HG03280 (cell line): ENCODE results near the gene NPC2.
"Not testable (repeated sequence)": the region's sequence is repeated elsewhere in the genome, so short reads cannot be mapped to it uniquely, and the experiment has no call there.

ENCODE experiments used
- ATAC-seq: cut with Tn5 transposase; IDR thresholded peaks from one replicate; pipeline ENCODE4 v1.9.1; 2021; ENCODE audit warnings: mild to moderate bottlenecking, moderate library complexity; ENCODE audit not compliant: unreplicated experiment

NPC2 gene

DNA sequence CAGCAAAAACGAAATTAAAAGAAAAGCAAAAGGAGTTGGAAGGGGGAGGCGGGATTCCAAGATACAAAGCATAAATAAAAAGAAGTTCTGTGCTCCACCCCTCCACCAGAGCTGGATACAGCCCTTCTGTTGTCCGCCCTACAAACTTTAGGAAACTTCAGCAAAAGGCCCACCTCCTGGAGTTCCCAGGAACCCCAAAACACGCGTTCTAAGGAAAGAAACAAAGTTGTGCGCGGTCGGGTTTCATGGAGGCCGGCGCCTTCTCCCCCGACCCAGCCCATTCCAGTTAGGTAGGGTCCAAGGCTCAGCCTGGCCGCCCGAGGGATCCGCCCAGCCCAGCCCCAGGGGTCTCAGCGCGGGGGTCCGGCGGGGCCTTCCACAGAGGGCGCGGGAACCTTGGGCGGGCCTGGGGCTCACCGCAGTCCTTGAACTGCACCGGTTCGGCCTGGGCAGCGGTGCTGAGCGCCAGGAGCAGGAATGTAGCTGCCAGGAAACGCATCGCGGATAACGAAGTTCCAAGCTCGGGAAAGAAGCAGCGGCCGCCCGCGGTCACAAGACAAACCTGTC is at the start of gene NPC2:
TSS of gene NPC2 (minus strand) at position 530 of the 567 bp plus-strand sequence. CDS start at position 499, 31 bp downstream.
- ATAC-seq, result peak; percentile 5

DNA sequence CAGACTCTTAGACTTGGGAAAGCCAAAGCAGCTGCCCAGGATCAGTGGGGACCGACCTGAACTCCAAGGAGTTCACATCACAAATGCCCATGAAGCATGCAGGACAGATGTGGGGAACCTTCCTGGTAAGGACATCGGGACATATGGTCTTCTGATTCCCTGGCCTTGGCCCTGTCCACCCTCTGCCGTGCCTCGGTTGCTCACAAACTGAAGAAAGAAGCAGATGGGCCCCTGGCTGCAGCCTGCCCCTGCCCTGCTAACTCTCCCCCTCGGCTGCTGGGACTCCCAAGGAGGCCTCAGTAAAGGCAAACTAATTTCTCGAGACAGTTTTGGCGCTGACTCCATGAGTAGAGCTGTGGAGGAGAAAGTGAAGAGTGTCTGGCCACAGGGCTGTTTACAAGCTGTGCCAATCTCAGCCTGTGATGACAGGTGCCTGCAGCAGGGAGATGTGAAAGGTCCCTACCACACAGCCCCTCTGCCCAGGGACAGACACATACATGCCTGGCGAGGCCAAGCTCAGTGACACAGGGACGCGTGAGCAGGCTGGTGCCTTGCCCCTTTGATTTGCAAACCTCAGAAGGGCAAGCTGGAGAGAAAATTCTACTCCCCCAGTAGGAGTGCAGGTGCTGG is 49.1 kb upstream of the NPC2 start:
- no peak for ATAC-seq

DNA sequence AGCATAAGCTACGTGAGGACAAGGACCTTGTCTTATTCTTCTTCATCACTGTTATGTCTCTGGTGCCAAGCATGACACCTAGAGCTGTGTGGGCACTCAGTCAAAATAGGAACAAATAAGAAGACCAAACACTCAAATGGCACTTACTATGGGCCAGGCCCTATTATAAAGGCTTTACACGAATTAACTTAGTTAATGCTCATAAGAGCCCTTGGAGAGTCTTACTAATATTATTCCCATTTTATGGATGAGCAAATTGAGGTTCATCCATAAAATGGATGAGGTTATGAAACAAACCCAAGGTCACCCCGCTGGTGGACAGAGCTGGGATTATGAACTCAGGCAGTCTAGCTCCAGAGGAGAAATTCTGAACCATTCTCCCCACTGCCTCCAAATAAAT is 48.1 kb upstream of the NPC2 start:
- no peak for ATAC-seq

DNA sequence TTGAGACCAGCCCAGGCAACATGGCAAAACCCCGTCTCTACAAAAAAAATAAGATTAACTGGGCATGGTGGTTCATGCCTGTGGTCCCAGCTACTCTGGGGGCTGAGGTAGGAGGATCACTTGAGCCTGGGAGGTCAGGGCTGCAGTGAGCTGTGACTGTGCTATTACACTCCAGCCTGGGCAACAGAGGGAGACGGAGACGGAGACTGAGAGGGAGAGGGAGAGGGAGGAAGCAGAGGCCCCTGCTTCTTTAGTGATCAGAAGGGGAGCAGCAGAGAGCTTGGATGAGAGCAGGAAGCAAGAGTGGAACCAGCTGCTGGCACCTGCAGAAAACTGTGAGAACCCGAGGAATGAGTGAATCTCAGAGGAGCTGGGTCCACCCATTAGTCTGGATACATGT is 46.4 kb upstream of the NPC2 start:
- ATAC-seq, result no peak

DNA sequence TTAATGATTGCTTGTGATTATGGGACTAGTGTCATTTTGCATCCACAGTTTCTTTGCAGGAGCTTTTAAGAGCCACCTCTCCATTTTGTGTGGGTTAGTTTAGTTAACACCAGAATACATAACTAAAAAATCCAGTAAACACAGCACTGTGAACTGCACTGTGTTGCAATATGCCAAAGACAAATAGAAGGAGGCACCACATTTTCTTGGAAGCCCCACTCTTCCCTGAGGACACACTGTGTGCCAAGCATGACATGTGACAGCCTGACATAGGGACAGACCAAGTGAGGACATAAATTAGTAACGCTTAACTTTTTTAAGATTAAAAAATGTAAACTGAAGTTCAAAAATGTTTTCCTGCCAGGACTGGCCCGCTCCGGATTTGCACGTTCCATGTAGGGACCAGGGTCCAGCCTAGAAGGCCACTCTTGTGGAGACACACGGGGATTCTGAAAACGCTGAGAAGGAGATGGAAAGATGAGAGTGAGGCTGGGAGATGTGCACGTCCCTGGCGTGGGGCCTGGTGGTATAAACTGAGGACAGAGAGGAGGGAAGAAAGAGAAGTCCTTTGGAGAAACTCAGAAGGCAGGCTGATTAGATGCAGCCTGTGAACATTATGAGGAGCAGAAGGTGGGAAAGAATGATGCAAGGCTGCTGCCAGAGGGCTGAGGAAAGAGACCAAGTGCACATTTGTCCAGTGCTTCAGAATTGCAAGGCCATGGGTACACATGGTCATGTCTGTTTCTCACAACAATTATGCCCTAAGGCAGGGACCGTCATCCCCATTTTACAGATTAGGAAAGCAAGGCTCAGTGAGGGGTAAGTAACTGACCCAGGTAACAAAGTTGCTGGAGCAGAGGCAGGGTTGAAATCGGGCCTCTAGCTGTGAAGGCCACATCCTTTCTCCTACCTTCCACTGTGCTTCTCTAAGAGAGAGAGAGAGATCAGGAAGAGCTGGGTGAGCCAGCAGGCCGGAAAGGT is 45.6 kb upstream of the NPC2 start:
- no peak for ATAC-seq

GRCh38 chr14:74536336-74536735 is 43.2 kb upstream of the NPC2 start:
- ATAC-seq, result not testable (repeated sequence)

DNA sequence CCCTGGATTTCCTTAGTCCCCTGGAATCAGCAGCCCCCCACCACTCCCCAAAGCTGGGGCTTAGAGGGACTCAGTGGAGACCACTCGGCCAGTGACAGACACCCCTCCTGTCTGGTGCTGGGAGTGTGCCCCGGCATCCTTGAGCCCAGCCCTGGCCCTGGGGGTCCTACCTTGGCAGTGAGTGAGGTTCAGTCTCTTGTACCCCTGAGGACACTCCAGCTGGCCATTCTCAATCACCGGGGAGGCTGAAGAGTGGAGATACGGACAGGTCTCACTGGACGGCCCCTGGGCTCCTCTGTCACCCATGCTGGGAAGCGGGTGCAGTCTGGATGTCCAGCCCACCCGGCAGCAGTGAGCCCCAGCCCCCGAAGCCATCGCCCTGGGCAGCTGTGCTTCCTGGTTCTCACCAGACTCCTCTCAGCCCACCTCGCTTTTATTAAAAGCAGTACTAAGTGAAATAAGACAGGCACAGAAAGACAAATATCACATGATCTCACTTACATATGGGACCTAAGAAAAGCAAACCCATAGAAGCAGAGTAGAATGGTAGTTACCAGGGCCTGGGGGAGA is 42.7 kb upstream of the NPC2 start:
- ATAC-seq, result no peak

- ATAC-seq, result no peak
Observed at GRCh38 chr14:74533576-74533975, 40.5 kb upstream of the NPC2 start.

DNA sequence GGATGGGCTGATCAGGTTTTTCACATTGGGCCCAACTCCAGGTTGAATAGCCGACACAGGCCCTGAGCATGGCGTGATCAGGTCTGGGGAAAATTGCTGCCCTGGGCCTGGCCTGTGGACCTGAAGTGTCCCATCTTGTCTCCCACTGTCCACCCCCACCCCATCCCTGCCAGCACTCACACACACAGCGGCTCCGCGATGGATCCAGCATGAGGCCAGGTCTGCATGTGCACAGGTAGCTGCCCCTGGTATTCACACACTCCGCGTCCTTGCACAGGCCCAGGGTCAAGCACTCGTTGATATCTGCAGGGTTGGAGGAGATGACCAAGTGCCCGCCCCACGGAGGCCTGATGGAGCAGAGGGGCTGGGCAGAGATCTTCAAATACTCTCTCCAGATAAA is 39.1 kb upstream of the NPC2 start:
- ATAC-seq, result no peak

- ATAC-seq, result no peak
Observed at GRCh38 chr14:74531467-74531866, 38.4 kb upstream of the NPC2 start.

- no peak for ATAC-seq
Observed at GRCh38 chr14:74531006-74531405, 37.9 kb upstream of the NPC2 start.

GRCh38 chr14:74528886-74529285 is 35.8 kb upstream of the NPC2 start:
- no peak for ATAC-seq

DNA sequence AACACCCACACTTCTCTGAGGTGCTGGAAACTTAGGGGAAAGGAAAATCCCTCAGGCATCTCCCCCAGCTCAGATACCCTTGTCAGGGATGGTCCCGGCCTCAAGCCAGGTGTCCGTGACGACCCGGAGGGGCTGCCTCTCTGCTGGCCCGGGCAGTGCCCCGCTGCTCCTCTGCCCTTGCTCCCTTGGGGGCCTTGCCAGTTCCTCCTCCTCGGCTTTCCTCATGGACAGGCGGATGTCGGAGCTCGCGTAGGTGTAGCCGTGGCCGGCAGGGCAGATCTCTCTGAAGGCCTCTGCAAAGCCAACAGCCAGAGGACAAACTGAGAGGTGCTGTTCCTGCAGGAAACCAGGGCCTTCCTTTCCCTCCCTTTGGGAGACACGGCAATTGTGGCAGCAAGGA is 35.3 kb upstream of the NPC2 start:
- no peak for ATAC-seq

DNA sequence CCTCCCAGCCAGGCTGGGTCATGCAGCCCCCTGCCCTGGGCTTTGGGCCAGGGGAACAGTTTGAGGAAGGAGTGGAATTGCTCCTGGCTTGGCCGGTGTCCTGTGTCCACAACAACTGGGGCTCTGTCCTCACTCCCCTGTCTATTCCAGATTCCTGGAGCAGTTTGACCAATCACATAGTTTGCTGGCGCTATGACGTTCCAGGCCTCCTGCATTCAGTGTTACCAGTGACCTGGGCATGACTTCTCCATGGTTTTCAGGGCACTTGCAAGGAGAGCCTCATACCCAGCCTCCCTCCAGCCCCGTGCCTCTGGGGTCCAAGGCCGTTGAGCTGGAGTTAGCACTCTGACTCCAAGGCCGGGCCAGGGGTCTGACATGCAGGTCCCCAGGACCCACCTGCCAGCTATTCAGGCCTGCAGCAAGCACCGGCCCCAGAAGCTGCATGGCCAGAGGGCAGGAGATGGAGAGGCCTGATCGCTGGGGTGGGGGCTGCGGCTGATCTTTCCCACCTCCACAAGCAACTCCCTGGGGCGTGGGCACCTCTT is 34.7 kb upstream of the NPC2 start:
- ATAC-seq, result no peak

- ATAC-seq, result no peak
Observed at GRCh38 chr14:74526854-74527585, 33.9 kb upstream of the NPC2 start.

DNA sequence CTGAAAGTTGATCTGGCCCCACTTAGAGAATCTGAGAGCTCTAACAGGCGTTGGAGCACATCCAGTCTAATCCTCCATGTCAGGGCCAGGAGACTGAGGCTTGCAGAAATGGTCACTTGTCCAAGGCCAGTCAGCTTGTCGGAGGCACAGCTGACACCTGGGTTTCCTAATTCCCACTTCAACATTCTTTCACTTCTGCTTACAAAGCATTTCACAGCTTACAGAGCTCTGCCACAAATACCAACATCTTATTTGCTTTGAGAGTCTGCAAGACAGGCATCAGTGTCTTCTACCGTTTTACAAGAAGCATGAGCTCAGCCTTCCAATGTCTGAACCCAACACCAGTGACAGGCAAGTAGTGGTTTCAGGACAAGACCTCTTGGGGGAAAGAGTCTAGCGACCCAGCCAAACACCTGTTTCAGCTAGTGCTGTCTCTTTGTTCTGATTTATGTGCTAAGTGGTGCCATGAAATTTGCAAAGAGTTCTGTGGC is 32.3 kb upstream of the NPC2 start:
- ATAC-seq, result peak; percentile 43

GRCh38 chr14:74524812-74525135 is 31.7 kb upstream of the NPC2 start:
- ATAC-seq, result no peak

DNA sequence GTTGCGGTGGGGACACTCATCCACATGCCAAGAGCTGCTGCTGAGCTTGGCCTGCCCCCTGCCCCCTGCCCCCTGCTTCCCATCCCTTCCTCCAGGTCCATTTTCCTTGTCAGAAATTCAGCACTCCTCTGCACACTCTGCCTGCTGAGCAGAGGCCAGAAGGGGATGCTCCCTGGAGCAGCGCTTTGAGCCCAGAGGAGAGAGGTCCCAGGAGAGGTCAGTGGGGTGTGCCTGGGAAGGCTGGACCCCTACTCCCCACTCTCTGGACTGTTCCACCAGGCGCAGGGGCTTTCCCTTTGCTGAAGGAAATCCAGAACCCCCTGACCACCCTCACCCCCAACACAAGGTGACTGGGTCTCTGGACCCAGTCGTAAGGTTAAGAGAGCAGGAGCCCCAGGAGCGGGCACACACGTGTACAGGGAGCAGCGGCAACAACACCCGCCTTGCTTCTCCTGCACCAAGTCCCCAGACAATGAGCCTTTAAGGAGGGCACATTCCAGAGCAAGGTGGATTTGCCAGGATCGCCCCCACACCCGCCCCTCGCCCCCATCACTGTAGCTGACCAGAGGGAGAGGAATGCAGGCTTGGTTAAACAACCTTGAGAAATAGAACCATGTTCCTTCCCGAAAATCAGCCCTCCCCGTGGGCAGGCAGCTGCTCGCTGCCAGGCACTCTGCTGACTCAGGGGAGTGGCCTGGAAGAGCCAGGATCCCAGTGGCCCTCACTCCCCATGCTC is 31.1 kb upstream of the NPC2 start:
- no peak for ATAC-seq

- no peak for ATAC-seq
Observed at GRCh38 chr14:74522740-74523139, 29.6 kb upstream of the NPC2 start.

DNA sequence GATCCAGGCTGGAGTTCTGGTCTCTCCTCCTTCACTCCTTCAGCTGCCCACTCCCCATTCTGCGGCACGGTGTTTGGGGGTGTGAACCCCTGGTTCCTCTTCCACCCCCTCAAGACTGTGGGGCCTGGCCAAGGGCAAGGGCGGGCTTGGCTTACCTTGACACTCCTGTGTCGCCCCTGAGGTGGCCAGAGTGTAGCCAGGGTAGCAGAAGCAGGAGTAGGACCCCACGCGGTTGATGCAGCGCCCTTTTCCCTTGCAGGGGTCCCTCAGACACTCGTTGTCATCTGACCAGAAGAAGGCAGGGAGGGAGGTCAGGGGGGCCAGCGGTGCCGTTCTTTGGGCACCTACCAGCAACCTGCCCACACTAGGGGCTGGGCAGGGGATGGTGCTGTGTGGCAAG is 28.7 kb upstream of the NPC2 start:
- no peak for ATAC-seq
